Large intestine (tissue), 3 donors: Measurements from ENCODE around the gene GRID1. TPM values are rescaled to one million over a fixed set of nuclear protein-coding genes. Genes with fewer than 3 reads are reported as not detected.

Experiments
- DNase-seq, 2 donors: peaks; one replicate each; pipeline versions ENCODE4 v3.0.0 to v3.0.0-alpha.2; 2013
- H3K27ac ChIP-seq: one replicate; pipeline ENCODE4 v1.5.1; 2013; ENCODE audit warnings: low read length
- H3K27me3 ChIP-seq: 2 replicates; pipeline ENCODE4 v1.6.1; 2013; ENCODE audit warnings: low read length; ENCODE audit not compliant: control insufficient read depth, insufficient read depth
- H3K36me3 ChIP-seq: 2 replicates; pipeline ENCODE4 v1.6.1; 2013; ENCODE audit warnings: low read length; ENCODE audit not compliant: control insufficient read depth, insufficient read depth
- H3K4me1 ChIP-seq: one replicate; pipeline ENCODE4 v1.6.1; 2013; ENCODE audit warnings: low read length; ENCODE audit not compliant: control insufficient read depth, insufficient read depth
- H3K4me3 ChIP-seq: one replicate; pipeline ENCODE4 v1.5.1; 2013; ENCODE audit warnings: low read length
- H3K9me3 ChIP-seq: one replicate; pipeline ENCODE4 v1.6.1; 2013; ENCODE audit warnings: mild to moderate bottlenecking, low read depth, low read length, moderate library complexity; ENCODE audit not compliant: control insufficient read depth
- WGBS: methylation state at CpG from one replicate; pipeline ENCODE4 v1.1.5; 2013; ENCODE audit warnings: low lambda C conversion rate; ENCODE audit not compliant: insufficient coverage; 5-methylcytosine and 5-hydroxymethylcytosine counted together
- polyA plus RNA-seq: library from polyadenylated mRNA; unstranded; fragments of 120-200 nt; gene quantifications from one replicate; pipeline ENCODE4 v1.2.1, GENCODE V29; 2013

GRID1 gene
- polyA plus RNA-seq, 1 donor = 1.7 TPM

GRCh38 chr10:86259901-86260562 is 106.6 kb downstream of the GRID1 start:
- Histone ChIP-seq H3K27me3 (peaks cover 37% of the 10 kb centered on the region), H3K36me3 (no peaks in the 10 kb centered on the region), H3K4me3 (no peak overlapping the region), H3K9me3 (no peaks in the 10 kb centered on the region), H3K27ac (no peak overlapping the region), H3K4me1 (no peaks in the 10 kb centered on the region)
- WGBS = no CpG with 5 or more reads among the region's 4 CpGs
- no peak for DNase-seq

GRCh38 chr10:86258941-86259340 is 107.7 kb downstream of the GRID1 start:
- H3K4me3 ChIP-seq = no peak overlapping the region
- no peak overlapping the region for H3K27ac ChIP-seq
- H3K4me1 ChIP-seq = no peaks in the 10 kb centered on the region
- 100% methylated on average over 1 of the region's 3 CpGs for WGBS
- no peaks in the 10 kb centered on the region for H3K9me3 ChIP-seq
- H3K36me3 ChIP-seq = no peaks in the 10 kb centered on the region
- DNase-seq = no peak
- peaks cover 34% of the 10 kb centered on the region for H3K27me3 ChIP-seq

DNA sequence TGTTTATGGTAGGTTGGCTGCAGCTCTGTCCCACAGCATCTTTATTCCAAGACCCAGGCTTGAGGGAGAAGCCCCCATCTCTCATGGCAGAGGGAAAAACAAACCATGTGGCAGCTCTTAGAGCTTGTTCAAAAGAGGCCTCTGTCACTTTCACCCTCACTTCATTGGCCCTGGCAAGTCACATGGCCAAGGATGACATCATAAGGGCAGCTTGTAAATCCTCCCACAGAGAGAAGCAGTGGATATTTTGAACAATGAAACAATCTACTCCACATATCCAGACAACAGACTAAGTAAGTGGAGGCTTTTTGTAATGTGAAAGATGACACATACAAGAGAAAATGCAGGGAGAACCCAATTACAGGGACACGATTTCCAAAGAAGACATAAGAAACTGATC is 108.1 kb downstream of the GRID1 start:
- WGBS = no CpG with 5 or more reads among the region's 1 CpG
- H3K9me3 ChIP-seq = no peaks in the 10 kb centered on the region

GRCh38 chr10:86257683-86258082 is 108.9 kb downstream of the GRID1 start:
- no peak for DNase-seq
- H3K4me1 ChIP-seq = no peaks in the 10 kb centered on the region
- peaks cover 22% of the 10 kb centered on the region for H3K27me3 ChIP-seq
- no peaks in the 10 kb centered on the region for H3K36me3 ChIP-seq
- WGBS = 67% methylated on average over 1 of the region's 2 CpGs
- no peaks in the 10 kb centered on the region for H3K9me3 ChIP-seq
- no peak overlapping the region for H3K27ac ChIP-seq
- H3K4me3 ChIP-seq = no peak overlapping the region

More for the DNA sequence above, 108.1 kb downstream of the GRID1 start:
- Histone ChIP-seq H3K27ac (no peak overlapping the region), H3K4me1 (no peaks in the 10 kb centered on the region), H3K4me3 (no peak overlapping the region), H3K36me3 (no peaks in the 10 kb centered on the region), H3K27me3 (peaks cover 29% of the 10 kb centered on the region)
- DNase-seq = no peak

GRCh38 chr10:86256690-86257315 is 109.8 kb downstream of the GRID1 start:
- no peaks in the 10 kb centered on the region for H3K9me3 ChIP-seq
- no CpG with 5 or more reads among the region's 4 CpGs for WGBS
- H3K4me3 ChIP-seq = no peak overlapping the region
- no peak for DNase-seq
- H3K27ac ChIP-seq = no peak overlapping the region
- peaks cover 13% of the 10 kb centered on the region for H3K27me3 ChIP-seq
- no peaks in the 10 kb centered on the region for H3K4me1 ChIP-seq
- H3K36me3 ChIP-seq = no peaks in the 10 kb centered on the region

GRCh38 chr10:86255405-86256251 is 111.0 kb downstream of the GRID1 start:
- no peak for DNase-seq
- Histone ChIP-seq H3K27me3 (peaks cover 5% of the 10 kb centered on the region), H3K9me3 (no peaks in the 10 kb centered on the region), H3K4me3 (no peak overlapping the region), H3K36me3 (no peaks in the 10 kb centered on the region), H3K4me1 (no peaks in the 10 kb centered on the region), H3K27ac (no peak overlapping the region)
- WGBS = no CpG with 5 or more reads among the region's 14 CpGs

GRCh38 chr10:86254526-86255174 is 111.9 kb downstream of the GRID1 start:
- no peak for DNase-seq
- peaks cover 8% of the 10 kb centered on the region for H3K9me3 ChIP-seq
- H3K4me1 ChIP-seq = no peaks in the 10 kb centered on the region
- H3K36me3 ChIP-seq = no peaks in the 10 kb centered on the region
- WGBS = no CpG with 5 or more reads among the region's 6 CpGs
- H3K4me3 ChIP-seq = no peak overlapping the region
- peaks cover 5% of the 10 kb centered on the region for H3K27me3 ChIP-seq
- no peak overlapping the region for H3K27ac ChIP-seq

DNA sequence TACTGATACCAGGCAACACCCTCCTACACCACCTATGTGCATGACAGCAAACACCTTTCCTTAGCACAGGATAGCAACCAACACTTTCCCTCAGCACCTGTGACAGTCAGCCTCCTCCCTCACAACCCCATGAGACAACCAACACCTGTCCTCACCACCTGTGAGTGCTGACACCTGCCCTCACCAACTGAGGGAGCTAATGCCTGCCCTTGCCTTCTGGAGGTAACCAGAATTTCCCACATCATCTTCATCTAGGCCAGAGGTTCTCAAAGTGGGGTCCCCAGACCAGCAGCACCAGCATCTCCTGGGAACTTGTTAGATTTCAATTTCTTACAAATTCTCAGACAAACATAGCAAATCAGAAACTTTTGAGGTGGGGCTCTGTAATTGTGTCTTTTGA is 112.5 kb downstream of the GRID1 start:
- Histone ChIP-seq H3K9me3 (peaks cover 8% of the 10 kb centered on the region), H3K27me3 (peaks cover 5% of the 10 kb centered on the region)
- DNase-seq = no peak

GRCh38 chr10:86253091-86254072 is 113.2 kb downstream of the GRID1 start:
- WGBS = no CpG with 5 or more reads among the region's 14 CpGs
- Histone ChIP-seq H3K4me1 (no peaks in the 10 kb centered on the region), H3K27ac (no peak overlapping the region), H3K36me3 (no peaks in the 10 kb centered on the region), H3K9me3 (peaks cover 8% of the 10 kb centered on the region), H3K27me3 (peaks cover 5% of the 10 kb centered on the region), H3K4me3 (no peak overlapping the region)
- DNase-seq = no peak

More for the DNA sequence above, 112.5 kb downstream of the GRID1 start:
- Histone ChIP-seq H3K4me1 (no peaks in the 10 kb centered on the region), H3K27ac (no peak overlapping the region), H3K4me3 (no peak overlapping the region), H3K36me3 (no peaks in the 10 kb centered on the region)
